GM12878 (cell line): ENCODE data around the gene SLC35F3.

ENCODE experiments used
- CTCF ChIP-seq, 3 experiments: IDR thresholded peaks in 2 of 3; conservative IDR thresholded peaks in 1 of 3; 2 replicates each; pipeline ENCODE4 v1.5.1; 2011; ENCODE audit warnings: low read depth in 3 of 3, low read length in 3 of 3, mild to moderate bottlenecking in 3 of 3, control low read depth in 2 of 3, moderate library complexity in 2 of 3, inconsistent platforms in 1 of 3, mixed read lengths in 1 of 3; ENCODE audit not compliant: control insufficient read depth in 2 of 3, insufficient read depth in 1 of 3; ENCODE audit errors: extremely low read depth in 1 of 3
- DPF2 ChIP-seq: fragments of 450-650 bp; IDR thresholded peaks from 2 replicates; pipeline ENCODE4 v1.6.1; 2017; ENCODE audit warnings: mild to moderate bottlenecking
- MEF2A ChIP-seq: IDR thresholded peaks from 2 replicates; pipeline ENCODE4 v1.6.1; 2011; ENCODE audit warnings: low read depth, mild to moderate bottlenecking, low read length, moderate library complexity; ENCODE audit not compliant: insufficient read depth
- POLR2A ChIP-seq: IDR thresholded peaks from 2 replicates; pipeline ENCODE4 v1.6.1; 2011; ENCODE audit warnings: low read depth, mild to moderate bottlenecking, low read length
- TF ChIP-seq, protein P1 (sequence below): IDR thresholded peaks from 2 replicates; pipeline ENCODE4 v1.6.1; 2011; ENCODE audit warnings: mild to moderate bottlenecking, low read depth, low read length, moderate library complexity; ENCODE audit not compliant: insufficient replicate concordance

DNA sequence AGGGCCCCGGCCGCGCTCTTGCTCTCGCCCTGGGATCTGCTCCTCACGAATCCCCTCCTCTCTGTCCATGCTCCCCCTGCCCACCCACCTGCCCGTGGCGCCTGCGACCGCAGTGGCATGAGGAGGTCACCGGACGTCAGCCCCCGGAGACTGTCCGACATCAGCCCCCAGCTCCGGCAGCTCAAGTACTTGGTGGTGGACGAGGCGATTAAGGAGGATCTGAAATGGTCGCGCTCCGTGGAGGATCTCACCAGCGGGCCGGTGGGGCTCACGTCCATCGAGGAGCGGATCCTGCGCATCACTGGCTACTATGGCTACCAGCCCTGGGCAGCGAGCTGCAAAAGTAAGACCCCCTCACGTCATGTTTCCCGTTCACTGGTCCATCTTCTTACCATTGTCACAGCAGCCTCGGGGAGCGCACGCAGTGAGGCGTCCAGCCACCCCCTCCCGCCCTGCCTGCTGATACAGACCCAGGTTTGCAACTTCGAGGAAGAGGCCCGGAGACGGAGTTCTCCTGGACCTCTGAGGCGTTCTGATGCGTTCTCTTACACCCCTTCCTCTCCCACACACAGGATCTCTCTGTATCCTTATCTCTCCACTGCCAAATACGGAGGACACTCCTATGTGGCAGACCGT is 1.1 kb downstream of the SLC35F3 start:
- TF ChIP-seq CTCF (IDR thresholded peaks at IDR 0.05 in 2 of 3, conservative IDR thresholded peaks at IDR 0.05 in 1 of 3; ENCODE audit: control insufficient read depth in 2 of 3, extremely low read depth in 1 of 3, insufficient read depth in 1 of 3, low read depth in 3 of 3, low read length in 3 of 3) (no peak), MEF2A (no peak), DPF2 (no peak), POLR2A (no peak)
- TF ChIP-seq, protein P1, sequence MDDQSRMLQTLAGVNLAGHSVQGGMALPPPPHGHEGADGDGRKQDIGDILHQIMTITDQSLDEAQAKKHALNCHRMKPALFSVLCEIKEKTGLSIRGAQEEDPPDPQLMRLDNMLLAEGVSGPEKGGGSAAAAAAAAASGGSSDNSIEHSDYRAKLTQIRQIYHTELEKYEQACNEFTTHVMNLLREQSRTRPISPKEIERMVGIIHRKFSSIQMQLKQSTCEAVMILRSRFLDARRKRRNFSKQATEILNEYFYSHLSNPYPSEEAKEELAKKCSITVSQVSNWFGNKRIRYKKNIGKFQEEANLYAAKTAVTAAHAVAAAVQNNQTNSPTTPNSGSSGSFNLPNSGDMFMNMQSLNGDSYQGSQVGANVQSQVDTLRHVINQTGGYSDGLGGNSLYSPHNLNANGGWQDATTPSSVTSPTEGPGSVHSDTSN, result no peak
